Stomach (tissue), 9 donors: ENCODE data around the gene PGBD5. TPM values are rescaled to one million over a fixed set of nuclear protein-coding genes. Genes with fewer than 3 reads are reported as not detected.
"Not testable (repeated sequence)": the region's sequence is repeated elsewhere in the genome, so short reads cannot be mapped to it uniquely, and the experiment has no call there.

Source experiments
- DNase-seq, 2 donors: peaks; one replicate each; pipeline versions ENCODE4 v3.0.0 to v3.0.0-alpha.2; 2013 to 2019
- H3K27ac ChIP-seq, 5 donors: fragments of 200-600 bp in 4 of 5; sonication (generic) in 4 of 5; one replicate each; pipeline ENCODE4 v1.5.1; 2013 to 2019; ENCODE audit warnings: mild to moderate bottlenecking in 1 of 5, moderate library complexity in 1 of 5
- H3K27me3 ChIP-seq, 3 donors: fragments of 200-600 bp; sonication (generic); one replicate each; pipeline ENCODE4 v1.5.1; 2017 to 2019; ENCODE audit warnings: mixed run types in 1 of 3
- H3K36me3 ChIP-seq, 4 donors: fragments of 200-600 bp; sonication (generic); 1 replicate in 3 of 4; 2 replicates in 1 of 4; pipeline ENCODE4 v1.5.1; 2016 to 2019
- H3K4me1 ChIP-seq, 4 donors: fragments of 200-600 bp; sonication (generic); one replicate each; pipeline ENCODE4 v1.5.1; 2016 to 2019
- H3K4me3 ChIP-seq, 4 donors: fragments of 200-600 bp; sonication (generic) in 3 of 4; one replicate each; pipeline ENCODE4 v1.5.1; 2016 to 2019; ENCODE audit warnings: mild to moderate bottlenecking in 1 of 4
- H3K9me3 ChIP-seq, 4 donors: fragments of 200-600 bp; sonication (generic); one replicate each; pipeline ENCODE4 v1.5.1; 2016 to 2019
- EP300 ChIP-seq: sonication (generic); formaldehyde crosslinking; IDR thresholded peaks from one replicate; pipeline ENCODE4 v1.6.1; 2017; ENCODE audit warnings: antibody characterized with exemption
- POLR2A ChIP-seq, 4 donors: fragments of 450-650 bp; IDR thresholded peaks; one replicate each; pipeline ENCODE4 v1.6.1; 2016; ENCODE audit warnings: antibody characterized with exemption in 4 of 4, control low read depth in 2 of 4, mild to moderate bottlenecking in 1 of 4, moderate library complexity in 1 of 4
- POLR2AphosphoS5 ChIP-seq, 3 donors: sonication (generic); formaldehyde crosslinking; IDR thresholded peaks; one replicate each; pipeline ENCODE4 v1.6.1; 2016; ENCODE audit warnings: antibody characterized with exemption in 3 of 3
- WGBS, 5 donors: extraction: QIAGEN DNeasy Blood & Tissue Kit in 3 of 5; methylation state at CpG; one replicate each; pipeline versions ENCODE4 v1.1.5 to v1.1.7; 2013 to 2018; 5-methylcytosine and 5-hydroxymethylcytosine counted together
- intact Hi-C: fragments of 100-400 bp; cut with DNase I; formaldehyde crosslinking; loops from one replicate; pipeline ENCODE4 v1.15.1; 2023; ENCODE audit warnings: low total_unique reads
- polyA plus RNA-seq, 3 donors: library from polyadenylated mRNA; stranded (reverse); fragments of 200-250 nt; gene quantifications; one replicate each; pipeline ENCODE4 v1.2.3, GENCODE V29; 2013
- total RNA-seq, 5 donors: library from RNA; depleted of rRNA; stranded (reverse); fragments of >200 nt; gene quantifications; one replicate each; pipeline versions ENCODE4 v1.1.0 to v1.2.3, GENCODE V29; 2014 to 2016
- TF ChIP-seq, protein P1 (sequence below), 7 experiments: fragments of 450-650 bp in 4 of 7; fragments of 200-600 bp in 3 of 7; sonication (generic) in 3 of 7; IDR thresholded peaks; one replicate each; pipeline ENCODE4 v1.5.1; 2016 to 2019; ENCODE audit warnings: antibody characterized with exemption in 7 of 7, control low read depth in 2 of 7, mild to moderate bottlenecking in 1 of 7
- donor health status: healthy with polysubstance abuse.
- donor health status: Bipolar disorder and iron deficiency.
- donor health status: healthy.

Gene PGBD5
- total and polyA plus RNA-seq, 8 donors: under 0.01 to 1.2 (median 0.34) TPM

GRCh38 chr1:230423951-230424350, 2.2 kb downstream of the PGBD5 start:
- Histone ChIP-seq H3K9me3 (peaks cover 0 to 10% (median 0%) of the 10 kb centered on the region in 4 donors), H3K27me3 (peaks cover 10 to 85% (median 33%) of the 10 kb centered on the region in 3 donors), H3K36me3 (no peaks in the 10 kb centered on the region), H3K4me1 (peaks cover 11 to 23% (median 19%) of the 10 kb centered on the region in 4 donors), H3K4me3 (no peak overlapping the region), H3K27ac (no peak overlapping the region)
- TF ChIP-seq POLR2A (IDR thresholded peaks at IDR 0.05) (no peak), EP300 (no peak), POLR2AphosphoS5 (IDR thresholded peaks at IDR 0.05) (no peak)
- TF ChIP-seq, protein P1, sequence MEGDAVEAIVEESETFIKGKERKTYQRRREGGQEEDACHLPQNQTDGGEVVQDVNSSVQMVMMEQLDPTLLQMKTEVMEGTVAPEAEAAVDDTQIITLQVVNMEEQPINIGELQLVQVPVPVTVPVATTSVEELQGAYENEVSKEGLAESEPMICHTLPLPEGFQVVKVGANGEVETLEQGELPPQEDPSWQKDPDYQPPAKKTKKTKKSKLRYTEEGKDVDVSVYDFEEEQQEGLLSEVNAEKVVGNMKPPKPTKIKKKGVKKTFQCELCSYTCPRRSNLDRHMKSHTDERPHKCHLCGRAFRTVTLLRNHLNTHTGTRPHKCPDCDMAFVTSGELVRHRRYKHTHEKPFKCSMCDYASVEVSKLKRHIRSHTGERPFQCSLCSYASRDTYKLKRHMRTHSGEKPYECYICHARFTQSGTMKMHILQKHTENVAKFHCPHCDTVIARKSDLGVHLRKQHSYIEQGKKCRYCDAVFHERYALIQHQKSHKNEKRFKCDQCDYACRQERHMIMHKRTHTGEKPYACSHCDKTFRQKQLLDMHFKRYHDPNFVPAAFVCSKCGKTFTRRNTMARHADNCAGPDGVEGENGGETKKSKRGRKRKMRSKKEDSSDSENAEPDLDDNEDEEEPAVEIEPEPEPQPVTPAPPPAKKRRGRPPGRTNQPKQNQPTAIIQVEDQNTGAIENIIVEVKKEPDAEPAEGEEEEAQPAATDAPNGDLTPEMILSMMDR (IDR thresholded peaks at IDR 0.05): no peak
- 77 to 83% (median 80%) methylated on average over 4 of the region's 4 CpGs for WGBS, 5 donors
- no peak for DNase-seq
- intact Hi-C loops: no loop called here

- intact Hi-C loops: no loop called here
- peaks cover 10 to 84% (median 33%) of the 10 kb centered on the region in 3 donors for H3K27me3 ChIP-seq
- TF ChIP-seq EP300: no peak
- TF ChIP-seq POLR2A (IDR thresholded peaks at IDR 0.05): no peak
- no peak for TF ChIP-seq POLR2AphosphoS5 (IDR thresholded peaks at IDR 0.05)
- TF ChIP-seq, protein P1 (IDR thresholded peaks at IDR 0.05): no peak
- no peak overlapping the region for H3K27ac ChIP-seq
- peaks cover 0 to 10% (median 0%) of the 10 kb centered on the region in 4 donors for H3K9me3 ChIP-seq
- DNase-seq: no peak
- no peak overlapping the region for H3K4me3 ChIP-seq
- peaks cover 11 to 23% (median 19%) of the 10 kb centered on the region in 4 donors for H3K4me1 ChIP-seq
- WGBS, 5 donors: 60 to 83% (median 81%) methylated on average over 5 of the region's 5 CpGs
- H3K36me3 ChIP-seq: no peaks in the 10 kb centered on the region
Observed at GRCh38 chr1:230423261-230423660, 2.9 kb downstream of the PGBD5 start.

DNA sequence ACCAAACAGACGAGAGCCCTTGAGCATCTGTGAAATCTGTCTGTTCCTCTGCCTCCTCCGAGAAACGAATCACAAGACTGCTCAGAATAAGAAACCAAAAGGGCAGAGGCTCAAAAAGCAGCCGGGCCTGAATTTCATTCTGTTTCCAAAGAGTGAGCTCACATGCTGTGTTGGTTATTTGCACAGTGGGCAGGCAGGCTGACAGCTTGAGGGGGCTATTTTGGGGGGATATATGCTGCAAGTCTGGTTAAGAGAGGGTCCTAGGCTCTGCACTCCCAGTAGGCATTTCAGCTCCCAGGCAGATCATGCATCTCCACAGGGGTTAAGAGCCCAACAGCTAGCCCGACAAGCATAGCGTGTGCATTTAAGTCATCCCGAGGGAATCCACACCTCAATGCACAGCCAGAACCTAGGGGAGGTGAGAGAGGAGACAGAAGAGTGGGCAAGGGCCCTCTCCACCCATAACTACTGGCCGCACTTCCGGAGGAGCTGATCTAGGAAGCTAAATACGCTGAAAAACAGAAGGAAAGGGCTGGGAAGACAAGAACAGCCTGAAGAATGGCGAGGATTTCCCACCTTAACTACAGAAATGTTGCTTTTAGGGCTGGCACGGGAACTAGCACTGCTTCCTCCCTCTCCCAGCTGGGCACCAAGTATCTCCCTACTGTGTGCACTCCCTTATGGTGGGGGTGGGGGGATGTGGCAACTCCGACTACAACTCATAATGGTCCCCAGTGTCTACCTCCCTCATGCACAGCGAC, 3.7 kb downstream of the PGBD5 start:
- H3K4me3 ChIP-seq: no peak overlapping the region
- WGBS, 5 donors: 47 to 65% (median 64%) methylated on average over 14 of the region's 14 CpGs
- no peak for DNase-seq
- H3K36me3 ChIP-seq: no peaks in the 10 kb centered on the region
- H3K9me3 ChIP-seq: peaks cover 0 to 10% (median 0%) of the 10 kb centered on the region in 4 donors
- intact Hi-C loops: no loop called here
- peaks cover 11 to 23% (median 19%) of the 10 kb centered on the region in 4 donors for H3K4me1 ChIP-seq
- no peak overlapping the region for H3K27ac ChIP-seq
- TF ChIP-seq POLR2AphosphoS5 (IDR thresholded peaks at IDR 0.05) (no peak), POLR2A (IDR thresholded peaks at IDR 0.05) (no peak), EP300 (no peak)
- TF ChIP-seq, protein P1 (IDR thresholded peaks at IDR 0.05): no peak
- peaks cover 10 to 82% (median 33%) of the 10 kb centered on the region in 3 donors for H3K27me3 ChIP-seq

GRCh38 chr1:230421481-230421880, 4.7 kb downstream of the PGBD5 start:
- no peak for DNase-seq
- Histone ChIP-seq H3K36me3 (no peaks in the 10 kb centered on the region), H3K4me3 (no peak overlapping the region), H3K9me3 (peaks cover 0 to 10% (median 0%) of the 10 kb centered on the region in 4 donors), H3K4me1 (peaks cover 11 to 17% (median 15%) of the 10 kb centered on the region in 4 donors), H3K27ac (no peak overlapping the region), H3K27me3 (peaks cover 10 to 78% (median 30%) of the 10 kb centered on the region in 3 donors)
- TF ChIP-seq POLR2A (IDR thresholded peaks at IDR 0.05): no peak
- TF ChIP-seq EP300: no peak
- TF ChIP-seq, protein P1 (IDR thresholded peaks at IDR 0.05): no peak
- TF ChIP-seq POLR2AphosphoS5 (IDR thresholded peaks at IDR 0.05): no peak
- 33 to 79% (median 62%) methylated on average over 1 of the region's 1 CpG for WGBS, 5 donors
- intact Hi-C loops: no loop called here

GRCh38 chr1:230420372-230420771, 5.8 kb downstream of the PGBD5 start:
- intact Hi-C loops, H3K4me3 ChIP-seq, DNase-seq, H3K9me3 ChIP-seq, H3K27ac ChIP-seq, H3K36me3 ChIP-seq: not testable (repeated sequence)
- H3K27me3 ChIP-seq: peaks cover 10 to 73% (median 26%) of the 10 kb centered on the region in 3 donors
- 75 to 89% (median 85%) methylated on average over 2 of the region's 2 CpGs for WGBS, 5 donors
- peaks cover 9 to 13% (median 12%) of the 10 kb centered on the region in 4 donors for H3K4me1 ChIP-seq
